NCI-H128 (cell line): ENCODE data around the gene FAM90A26.
"Not testable (repeated sequence)": the region's sequence is repeated elsewhere in the genome, so short reads cannot be mapped to it uniquely, and the experiment has no call there.

Experiments
- DNase-seq: peaks from one replicate; lab custom pipeline; 2025; ENCODE audit not compliant: unreplicated experiment; lab: John Stamatoyannopoulos, UW

Gene FAM90A26

DNA sequence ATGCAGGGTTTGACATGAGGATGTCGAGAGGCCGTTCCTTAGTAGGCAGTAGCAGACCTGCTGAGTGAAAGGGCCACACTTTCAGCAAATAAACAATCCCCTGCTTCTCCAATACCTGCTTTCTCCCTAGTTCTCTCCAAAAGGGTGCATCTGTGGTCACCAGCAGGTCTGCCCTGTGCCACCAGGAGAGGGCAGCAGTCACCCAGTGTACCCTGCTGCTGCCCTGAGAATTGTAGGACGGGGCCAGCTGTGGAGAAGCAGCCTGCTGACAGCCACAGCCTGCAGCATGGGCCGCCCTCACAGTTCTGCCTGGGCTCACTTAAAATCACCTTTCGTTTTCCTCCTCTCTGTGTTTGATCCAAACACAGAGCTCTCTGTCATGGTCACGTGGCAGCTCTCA, 11.8 kb upstream of the FAM90A26 start:
- DNase-seq = not testable (repeated sequence)

DNA sequence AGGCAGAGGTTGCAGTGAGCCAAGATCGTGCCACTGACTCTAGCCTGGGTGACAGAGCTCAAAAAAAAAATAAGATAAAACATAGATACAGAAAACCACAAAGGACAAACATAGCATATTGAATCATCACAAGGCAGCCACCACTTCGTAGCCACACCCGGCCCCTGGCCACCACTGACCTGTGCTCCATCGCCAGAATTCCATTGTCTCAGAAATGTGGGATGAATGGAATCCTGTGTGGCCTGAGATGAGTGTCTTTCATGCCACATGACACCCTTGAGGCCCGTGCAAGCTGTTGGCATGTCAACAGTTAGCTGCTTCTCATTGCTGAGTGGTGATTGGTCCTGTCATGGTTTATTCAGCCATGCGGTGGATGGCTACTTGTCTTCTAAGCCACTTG, 10.2 kb upstream of the FAM90A26 start:
- not testable (repeated sequence) for DNase-seq

DNA sequence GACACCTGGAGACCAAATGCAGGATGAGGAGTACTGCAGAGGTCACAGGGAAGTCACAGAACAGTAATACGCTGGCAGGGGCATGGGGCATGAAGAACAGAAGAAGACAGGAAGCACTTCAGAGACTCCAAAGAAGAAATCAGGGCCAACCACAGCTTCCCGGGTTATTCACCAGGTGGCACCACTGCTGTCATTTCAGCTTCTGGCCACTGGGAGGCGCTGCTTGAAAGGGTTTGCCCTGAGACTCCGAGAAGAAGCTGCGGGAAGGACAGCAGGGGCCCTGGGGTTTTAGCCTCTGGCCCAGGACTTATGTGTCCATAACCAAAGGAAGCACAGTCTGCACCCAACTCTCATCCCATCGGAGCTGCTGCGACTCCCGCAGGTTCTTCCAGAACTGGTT, 4.2 kb upstream of the FAM90A26 start:
- not testable (repeated sequence) for DNase-seq

DNA sequence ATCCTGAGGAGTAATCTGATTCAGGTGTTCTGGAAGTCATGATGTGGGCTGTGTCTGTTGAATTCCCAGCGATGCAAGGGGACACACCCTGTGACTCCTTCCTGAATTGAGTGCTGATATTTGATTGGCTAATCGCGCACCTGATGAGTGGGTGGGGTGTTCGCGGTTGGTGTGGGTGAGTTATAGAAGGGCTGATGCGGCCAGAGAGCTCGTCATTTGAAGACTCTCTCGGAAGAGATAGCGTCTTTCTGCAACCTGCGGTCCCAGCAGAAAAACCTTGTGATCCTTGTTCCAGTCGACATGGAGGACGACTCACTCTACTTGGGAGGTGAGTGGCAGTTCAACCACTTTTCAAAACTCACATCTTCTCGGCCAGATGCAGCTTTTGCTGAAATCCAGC, 40.1 kb downstream of the FAM90A26 start, which contains the start of gene USP17L10:
TSS of gene USP17L10 (plus strand) at position 301 of the 400 bp plus-strand sequence. CDS start at position 301, 0 bp downstream.
- DNase-seq = not testable (repeated sequence)

GRCh38 chr4:9214701-9215100, 44.5 kb downstream of the FAM90A26 start:
- not testable (repeated sequence) for DNase-seq

GRCh38 chr4:9215105-9215504, 44.9 kb downstream of the FAM90A26 start, which contains the start of gene USP17L11:
Gene USP17L11 (plus strand): TSS chr4:9215405. CDS start chr4:9215405, 0 bp downstream.
- DNase-seq = not testable (repeated sequence)

GRCh38 chr4:9219852-9220251, 49.6 kb downstream of the FAM90A26 start, which contains the start of gene USP17L12:
Gene USP17L12 (plus strand): TSS chr4:9220152. CDS start chr4:9220152, 0 bp downstream.
- DNase-seq = not testable (repeated sequence)

DNA sequence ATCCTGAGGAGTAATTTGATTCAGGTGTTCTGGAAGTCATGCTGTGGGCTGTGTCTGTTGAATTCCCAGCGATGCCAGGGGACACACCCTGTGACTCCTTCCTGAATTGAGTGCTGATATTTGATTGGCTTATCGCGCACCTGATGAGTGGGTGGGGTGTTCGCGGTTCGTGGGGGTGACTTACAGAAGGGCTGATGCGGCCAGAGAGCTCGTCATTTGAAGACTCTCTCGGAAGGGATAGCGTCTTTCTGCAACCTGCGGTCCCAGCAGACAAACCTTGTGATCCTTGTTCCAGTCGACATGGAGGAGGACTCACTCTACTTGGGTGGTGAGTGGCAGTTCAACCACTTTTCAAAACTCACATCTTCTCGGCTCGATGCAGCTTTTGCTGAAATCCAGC, 54.4 kb downstream of the FAM90A26 start, which contains the start of gene USP17L13:
TSS of gene USP17L13 (plus strand) at position 301 of the 400 bp plus-strand sequence. CDS start at position 301, 0 bp downstream.
- DNase-seq = not testable (repeated sequence)
